Panc1 (cell line): ENCODE measurements around the gene ATOH8.

ENCODE experiments used
- CTCF ChIP-seq: fragments of 450-650 bp; IDR thresholded peaks from 2 replicates; pipeline ENCODE4 v1.5.1; 2017; ENCODE audit warnings: mild to moderate bottlenecking
- REST ChIP-seq, 2 experiments: IDR thresholded peaks; 2 replicates each; pipeline ENCODE4 v1.6.1; 2011 to 2012; ENCODE audit warnings: low read depth in 2 of 2, control low read depth in 1 of 2, low read length in 1 of 2, mild to moderate bottlenecking in 1 of 2, moderate library complexity in 1 of 2; ENCODE audit not compliant: insufficient read depth in 1 of 2

GRCh38 chr2:85826990-85827878, 73.4 kb downstream of the ATOH8 start:
- TF ChIP-seq CTCF = peak; percentile 94
- no peak for TF ChIP-seq REST (IDR thresholded peaks at IDR 0.05; ENCODE audit: insufficient read depth in 1 of 2, low read depth in 2 of 2, low read length in 1 of 2)
